ENCODE data around the gene DARS1. TPM values are rescaled to one million over a fixed set of nuclear protein-coding genes. Genes with fewer than 3 reads are reported as not detected.

The DARS1 gene
- polyA plus RNA-seq, 3 donors = 24.4 to 53.0 (median 46.2) TPM

- no peaks in the 10 kb centered on the region for H3K9me3 Mint-ChIP-seq
- Histone ChIP-seq H2AFZ (ENCODE audit: insufficient read depth, low read depth, low read length, poor library complexity, severe bottlenecking) (no peak overlapping the region), H3K4me1 (ENCODE audit: control insufficient read depth in 1 of 2, insufficient read depth in 2 of 2, low read length in 2 of 2) (peaks cover 96 to 98% of the 10 kb centered on the region in 2 donors), H3K4me3 (replicated peaks in 1 of 3; ENCODE audit: low read depth in 2 of 3, low read length in 3 of 3) (no peak overlapping the region), H3K27ac (ENCODE audit: low read depth in 1 of 2, low read length in 2 of 2) (peak overlapping the region in 1 of 2 donors; percentile 85), H3K4me2 (replicated peaks; ENCODE audit: extremely low read depth, low read length, poor library complexity, severe bottlenecking) (peak overlapping the region; percentile 25), H3K79me2 (ENCODE audit: insufficient read depth, low read length) (peaks cover 37% of the 10 kb centered on the region), H4K20me1 (ENCODE audit: insufficient read depth, low read length) (no peaks in the 10 kb centered on the region), H3K9ac (ENCODE audit: insufficient read depth, low read length, poor library complexity, severe bottlenecking) (no peak overlapping the region), H3K36me3 (replicated peaks in 1 of 2; ENCODE audit: control insufficient read depth in 1 of 2, insufficient read depth in 2 of 2, low read length in 2 of 2) (no peaks in the 10 kb centered on the region), H3K27me3 (ENCODE audit: control insufficient read depth in 2 of 2, insufficient read depth in 2 of 2, low read length in 2 of 2) (no peaks in the 10 kb centered on the region), H3K9me3 (replicated peaks in 1 of 2; ENCODE audit: control insufficient read depth in 1 of 2, insufficient read depth in 1 of 2, low read length in 2 of 2) (no peaks in the 10 kb centered on the region)
- no peaks in the 10 kb centered on the region for H3K36me3 Mint-ChIP-seq
- H3K4me1 Mint-ChIP-seq = peaks cover 89% of the 10 kb centered on the region
- no peak for TF ChIP-seq CTCF (IDR thresholded peaks at IDR 0.05)
- intact Hi-C loops (cut with micrococcal nuclease) = no loop called here
- peak overlapping the region; percentile 82 to 97 (median 94) for H3K27ac Mint-ChIP-seq
- no CpG with 5 or more reads among the region's 1 CpG for WGBS (ENCODE audit: insufficient coverage)
- no peak for DNase-seq
- H3K27me3 Mint-ChIP-seq (ENCODE audit: low read depth in 3 of 3) = peaks cover 0 to 2% (median 2%) of the 10 kb centered on the region in 3 donors
- H3K4me3 Mint-ChIP-seq = no peak overlapping the region
Measured at GRCh38 chr2:136015699-136016098, 30.3 kb upstream of the DARS1 start.

GRCh38 chr2:136014411-136014810 is 29.0 kb upstream of the DARS1 start:
- H3K36me3 ChIP-seq (replicated peaks in 1 of 2; ENCODE audit: control insufficient read depth in 1 of 2, insufficient read depth in 2 of 2, low read length in 2 of 2) = no peaks in the 10 kb centered on the region
- Mint-ChIP-seq H3K36me3 (no peaks in the 10 kb centered on the region), H3K9me3 (no peaks in the 10 kb centered on the region), H3K27ac (peak overlapping the region in 6 of 7 donors; percentile 82 to 97 (median 93)), H3K27me3 (ENCODE audit: low read depth in 3 of 3) (peaks cover 0 to 2% (median 2%) of the 10 kb centered on the region in 3 donors), H3K4me1 (peaks cover 81% of the 10 kb centered on the region), H3K4me3 (peak overlapping the region in 1 of 2 donors; percentile 49)
- no CpG with 5 or more reads among the region's 2 CpGs for WGBS (ENCODE audit: insufficient coverage)
- peaks cover 93 to 96% of the 10 kb centered on the region in 2 donors for H3K4me1 ChIP-seq (ENCODE audit: control insufficient read depth in 1 of 2, insufficient read depth in 2 of 2, low read length in 2 of 2)
- peaks cover 43% of the 10 kb centered on the region for H3K79me2 ChIP-seq (ENCODE audit: insufficient read depth, low read length)
- H3K9ac ChIP-seq (ENCODE audit: insufficient read depth, low read length, poor library complexity, severe bottlenecking) = no peak overlapping the region
- no peaks in the 10 kb centered on the region for H3K9me3 ChIP-seq (replicated peaks in 1 of 2; ENCODE audit: control insufficient read depth in 1 of 2, insufficient read depth in 1 of 2, low read length in 2 of 2)
- no peaks in the 10 kb centered on the region for H3K27me3 ChIP-seq (ENCODE audit: control insufficient read depth in 2 of 2, insufficient read depth in 2 of 2, low read length in 2 of 2)
- no peak overlapping the region for H2AFZ ChIP-seq (ENCODE audit: insufficient read depth, low read depth, low read length, poor library complexity, severe bottlenecking)
- DNase-seq = no peak
- peak overlapping the region; percentile 76 to 85 for H3K27ac ChIP-seq (ENCODE audit: low read depth in 1 of 2, low read length in 2 of 2)
- no peaks in the 10 kb centered on the region for H4K20me1 ChIP-seq (ENCODE audit: insufficient read depth, low read length)
- H3K4me3 ChIP-seq (replicated peaks in 1 of 3; ENCODE audit: low read depth in 2 of 3, low read length in 3 of 3) = peak overlapping the region in 1 of 3 experiments; percentile 48
- intact Hi-C loops (cut with micrococcal nuclease) = no loop called here
- H3K4me2 ChIP-seq (replicated peaks; ENCODE audit: extremely low read depth, low read length, poor library complexity, severe bottlenecking) = peak overlapping the region; percentile 17
- TF ChIP-seq CTCF (IDR thresholded peaks at IDR 0.05) = no peak
